HepG2 (cell line): ENCODE measurements around the gene SYCE3. TPM values are rescaled to one million over a fixed set of nuclear protein-coding genes. Genes with fewer than 3 reads are reported as not detected.

Experiments
- ATF7 ChIP-seq, 2 experiments: fragments of 450-650 bp in 1 of 2; sonication (generic) in 1 of 2; formaldehyde crosslinking in 1 of 2; IDR thresholded peaks; 2 replicates each; pipeline versions ENCODE4 v1.4.0 to v1.6.1; 2016 to 2020; ENCODE audit warnings: antibody characterized with exemption in 1 of 2, mild to moderate bottlenecking in 1 of 2, missing genetic modification reagents in 1 of 2
- CEBPZ ChIP-seq: IDR thresholded peaks from 2 replicates; pipeline ENCODE4 v1.6.1; 2012; ENCODE audit warnings: low read length, improper control_type of control experiment
- CREB3 ChIP-seq: sonication (generic); formaldehyde crosslinking; IDR thresholded peaks from 2 replicates; pipeline ENCODE4 v1.5.0; 2020; ENCODE audit warnings: missing genetic modification reagents
- GMEB2 ChIP-seq: IDR thresholded peaks from 2 replicates; pipeline ENCODE4 v1.6.1; 2016; ENCODE audit warnings: missing biosample characterization, missing genetic modification reagents, low read depth
- MYC ChIP-seq: sonication (generic); formaldehyde crosslinking; IDR thresholded peaks from 2 replicates; pipeline ENCODE4 v1.9.0; 2021; ENCODE audit warnings: missing genetic modification reagents, borderline replicate concordance
- NCOA5 ChIP-seq: sonication (generic); formaldehyde crosslinking; IDR thresholded peaks from 2 replicates; pipeline ENCODE4 v1.4.0; 2020; ENCODE audit warnings: missing genetic modification reagents
- NFKB2 ChIP-seq: sonication (generic); formaldehyde crosslinking; IDR thresholded peaks from 2 replicates; pipeline ENCODE4 v1.4.0; 2020; ENCODE audit warnings: missing genetic modification reagents, borderline replicate concordance
- NFRKB ChIP-seq: fragments of 450-650 bp; IDR thresholded peaks from 2 replicates; pipeline ENCODE4 v1.6.1; 2017
- NR2C2 ChIP-seq: sonication (generic); formaldehyde crosslinking; IDR thresholded peaks from 2 replicates; pipeline ENCODE4 v1.4.0; 2020; ENCODE audit warnings: missing genetic modification reagents, mild to moderate bottlenecking, moderate library complexity, borderline replicate concordance
- POLR2AphosphoS5 ChIP-seq: IDR thresholded peaks from 2 replicates; pipeline ENCODE4 v1.6.1; 2012; ENCODE audit warnings: low read depth, low read length
- RARA ChIP-seq: IDR thresholded peaks from 2 replicates; pipeline ENCODE4 v1.6.1; 2016; ENCODE audit warnings: missing genetic modification reagents, missing compliant biosample characterization
- SRSF4 ChIP-seq: fragments of 200-400 bp; formaldehyde crosslinking; IDR thresholded peaks from one replicate; pipeline ENCODE4 v1.6.1; 2018; ENCODE audit warnings: mild to moderate bottlenecking, low read depth, low read length, moderate library complexity; ENCODE audit not compliant: poor library complexity, severe bottlenecking
- TEAD3 ChIP-seq: optimal IDR thresholded peaks from 2 replicates; pipeline ENCODE3; 2016; ENCODE audit warnings: borderline replicate concordance
- TEF ChIP-seq: sonication (generic); formaldehyde crosslinking; IDR thresholded peaks from 2 replicates; pipeline ENCODE4 v1.5.0; 2020; ENCODE audit warnings: missing genetic modification reagents
- TIGD3 ChIP-seq: sonication (generic); formaldehyde crosslinking; IDR thresholded peaks from 2 replicates; pipeline ENCODE4 v1.5.1; 2020; ENCODE audit warnings: mild to moderate bottlenecking, missing genetic modification reagents, borderline replicate concordance
- ZFP41 ChIP-seq: sonication (generic); formaldehyde crosslinking; IDR thresholded peaks from 2 replicates; pipeline ENCODE4 v1.4.0; 2020; ENCODE audit warnings: mild to moderate bottlenecking, missing genetic modification reagents, borderline replicate concordance
- ZNF207 ChIP-seq: fragments of 450-650 bp; IDR thresholded peaks from 2 replicates; pipeline ENCODE4 v1.6.1; 2016; ENCODE audit warnings: antibody characterized with exemption, borderline replicate concordance
- ZNF496 ChIP-seq: sonication (generic); formaldehyde crosslinking; IDR thresholded peaks from 2 replicates; pipeline ENCODE4 v1.8.1; 2023; ENCODE audit warnings: mild to moderate bottlenecking, moderate library complexity, missing genetic modification reagents; ENCODE audit not compliant: insufficient replicate concordance
- ZNF567 ChIP-seq: sonication (generic); formaldehyde crosslinking; IDR thresholded peaks from 2 replicates; pipeline ENCODE4 v1.8.1; 2023; ENCODE audit warnings: mild to moderate bottlenecking, missing genetic modification reagents, borderline replicate concordance
- ZNF615 ChIP-seq: sonication (generic); formaldehyde crosslinking; IDR thresholded peaks from 2 replicates; pipeline ENCODE4 v1.5.0; 2020; ENCODE audit warnings: mild to moderate bottlenecking, missing genetic modification reagents, borderline replicate concordance
- ZNF839 ChIP-seq: sonication (generic); formaldehyde crosslinking; IDR thresholded peaks from 2 replicates; pipeline ENCODE4 v1.4.0; 2020; ENCODE audit warnings: missing genetic modification reagents, mild to moderate bottlenecking, borderline replicate concordance
- polyA plus RNA-seq, 8 experiments: library from polyadenylated mRNA; depleted of rRNA in 3 of 8; stranded (reverse) in 7 of 8; unstranded in 1 of 8; fragments of >200 nt; fragmentation: Illumina TruSeq in 4 of 8; extraction: Trizol in 4 of 8; gene quantifications; 2 replicates each; pipeline versions ENCODE4 v1.2.1 to v1.2.3, GENCODE V29; 2011 to 2016; ENCODE audit warnings: low read depth in 4 of 8, missing spikeins in 1 of 8, mixed read lengths in 1 of 8; ENCODE audit not compliant: insufficient read depth in 1 of 8
- total RNA-seq, 5 experiments: library from RNA; depleted of rRNA; stranded (reverse); fragments of >200 nt; fragmentation: Illumina TruSeq; extraction: Trizol; gene quantifications; 2 replicates each; pipeline ENCODE4 v1.2.3, GENCODE V29; 2016; ENCODE audit warnings: low read depth in 1 of 5

SYCE3 gene
- total and polyA plus RNA-seq, 2 of the 13 experiments (the other 11 are each of a cell fraction or from before 2014, with no cell fraction given), result not detected

GRCh38 chr22:50528682-50529415 lies 33.9 kb downstream of the SYCE3 start (continued):
- TF ChIP-seq CEBPZ (no peak), NFRKB (no peak), NFKB2 (CRISPR knock-in tag) (0 out of 2 replicates have a peak, but pooled peaks have one; percentile 44), RARA (CRISPR knock-in tag) (peak; percentile 38; the same call in 1 of the 2 replicates), NCOA5 (0 out of 2 replicates have a peak, but pooled peaks have one; percentile 83), ZNF567 (CRISPR knock-in tag) (no peak), MYC (no peak), CREB3 (CRISPR knock-in tag) (no peak), TIGD3 (CRISPR knock-in tag) (no peak), ZNF207 (no peak), SRSF4 (no peak), TEAD3 (CRISPR knock-in tag) (no peak), ZNF839 (CRISPR knock-in tag) (no peak), ZNF615 (CRISPR knock-in tag) (peak; percentile 32; the same call in 1 of the 2 replicates), ZNF496 (CRISPR knock-in tag) (no peak), ATF7 (IDR thresholded peaks at IDR 0.05) (no peak), ATF7 (CRISPR knock-in tag; IDR thresholded peaks at IDR 0.05) (no peak), NR2C2 (CRISPR knock-in tag) (no peak), TEF (CRISPR knock-in tag) (no peak), GMEB2 (CRISPR knock-in tag) (no peak), POLR2AphosphoS5 (peak; percentile 4; the same call in 1 of the 2 replicates), ZFP41 (CRISPR knock-in tag) (no peak)
